ENCODE data around the gene CCDC77. TPM values are rescaled to one million over a fixed set of nuclear protein-coding genes. Genes with fewer than 3 reads are reported as not detected.

Gene CCDC77
- total and polyA plus RNA-seq, 2 experiments from 2014 or later = 5.3 to 15.2 TPM

DNA sequence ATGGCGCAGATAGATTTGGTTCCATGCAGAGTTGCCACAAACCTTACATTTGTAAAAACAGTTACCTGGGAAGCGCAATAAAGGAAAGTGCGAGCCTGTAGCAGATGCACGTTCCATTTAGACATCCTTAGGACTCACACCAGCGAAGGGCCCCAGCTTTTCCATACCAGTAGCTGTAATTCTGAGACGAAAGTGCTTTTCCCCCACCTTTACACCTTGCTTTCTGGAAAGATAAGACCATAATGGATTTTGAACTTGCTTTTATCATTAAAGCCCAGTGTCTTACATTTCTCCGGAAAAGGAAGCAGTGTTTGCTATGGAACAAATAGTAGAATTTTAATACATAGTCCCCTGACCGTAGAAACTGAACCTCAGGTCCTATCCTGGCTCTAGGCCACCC is 616 bp upstream of the CCDC77 start:
- H3K79me2 ChIP-seq = peaks cover 22% of the 10 kb centered on the region
- no peaks in the 10 kb centered on the region for H3K27me3 ChIP-seq
- no peak for DNase-seq (ENCODE audit: low spot score)
- no peaks in the 10 kb centered on the region for H3K36me3 ChIP-seq (replicated peaks; ENCODE audit: insufficient read depth, low read depth)
- peak overlapping the region; percentile 8 for H3K4me3 ChIP-seq
- 63% methylated on average over 8 of the region's 8 CpGs for WGBS (ENCODE audit: low lambda C conversion rate, missing lambda C conversion rate)
- H3K9me3 ChIP-seq (ENCODE audit: low read depth) = no peaks in the 10 kb centered on the region
- H2AFZ ChIP-seq = peak overlapping the region; percentile 55
- H4K20me1 ChIP-seq (ENCODE audit: insufficient read depth, poor library complexity, severe bottlenecking) = no peaks in the 10 kb centered on the region
- H3K4me2 ChIP-seq = peak overlapping the region; percentile 77
- no peak for TF ChIP-seq CTCF (IDR thresholded peaks at IDR 0.05; ENCODE audit: poor library complexity)
- no peak for TF ChIP-seq EZH2 (IDR thresholded peaks at IDR 0.05; ENCODE audit: borderline replicate concordance)
- TF ChIP-seq EZH2phosphoT487 (IDR thresholded peaks at IDR 0.05; ENCODE audit: low read depth, severe bottlenecking, unreplicated experiment) = no peak
- H3K27ac ChIP-seq = no peak overlapping the region
- H3K4me1 ChIP-seq (ENCODE audit: insufficient read depth) = no peaks in the 10 kb centered on the region
- H3K9me2 ChIP-seq (replicated peaks; ENCODE audit: insufficient read depth) = no peaks in the 10 kb centered on the region

- Histone ChIP-seq H2AFZ (peak overlapping the region; percentile 71), H3K4me3 (peak overlapping the region; percentile 83), H3K27me3 (no peaks in the 10 kb centered on the region), H3K36me3 (replicated peaks; ENCODE audit: insufficient read depth, low read depth) (no peaks in the 10 kb centered on the region), H4K20me1 (ENCODE audit: insufficient read depth, poor library complexity, severe bottlenecking) (no peaks in the 10 kb centered on the region), H3K9me3 (ENCODE audit: low read depth) (no peaks in the 10 kb centered on the region), H3K79me2 (peaks cover 22% of the 10 kb centered on the region), H3K4me1 (ENCODE audit: insufficient read depth) (no peaks in the 10 kb centered on the region), H3K27ac (peak overlapping the region; percentile 52), H3K4me2 (peak overlapping the region; percentile 89), H3K9me2 (replicated peaks; ENCODE audit: insufficient read depth) (no peaks in the 10 kb centered on the region)
- peak; percentile 38 for DNase-seq (ENCODE audit: low spot score)
- TF ChIP-seq CTCF (IDR thresholded peaks at IDR 0.05; ENCODE audit: poor library complexity) = peak; percentile 40
- TF ChIP-seq EZH2 (IDR thresholded peaks at IDR 0.05; ENCODE audit: borderline replicate concordance) = no peak
- TF ChIP-seq EZH2phosphoT487 (IDR thresholded peaks at IDR 0.05; ENCODE audit: low read depth, severe bottlenecking, unreplicated experiment) = no peak
- under 1% methylated on average over 8 of the region's 8 CpGs for WGBS (ENCODE audit: low lambda C conversion rate, missing lambda C conversion rate)
These were observed 565 bp downstream of the CCDC77 start for GRCh38 chr12:402029-402389.

DNA sequence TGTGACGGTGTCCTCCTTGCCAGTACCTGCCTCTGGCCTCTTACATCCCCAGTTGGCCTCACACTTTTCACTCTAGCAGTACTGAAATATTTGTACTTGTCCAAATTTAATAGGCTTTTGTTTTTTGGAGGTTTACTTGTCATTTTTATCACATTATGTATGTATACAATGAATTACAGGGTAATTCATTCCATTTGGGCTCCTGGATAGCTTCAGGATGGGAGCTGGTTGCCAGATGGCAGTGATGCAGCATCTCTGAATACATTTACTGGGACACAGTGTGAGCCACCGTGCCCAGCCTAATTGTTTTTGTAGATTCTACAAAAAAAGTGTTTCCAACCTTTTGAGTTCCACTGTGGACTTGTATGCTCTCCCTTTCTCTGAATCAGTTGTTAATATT is 13.4 kb downstream of the CCDC77 start:
- no peaks in the 10 kb centered on the region for H3K4me1 ChIP-seq (ENCODE audit: insufficient read depth)
- H3K36me3 ChIP-seq (replicated peaks; ENCODE audit: insufficient read depth, low read depth) = no peaks in the 10 kb centered on the region
- H3K9me2 ChIP-seq (replicated peaks; ENCODE audit: insufficient read depth) = no peaks in the 10 kb centered on the region
- DNase-seq (ENCODE audit: low spot score) = no peak
- no peak overlapping the region for H3K4me2 ChIP-seq
- no peaks in the 10 kb centered on the region for H3K9me3 ChIP-seq (ENCODE audit: low read depth)
- H3K27me3 ChIP-seq = no peaks in the 10 kb centered on the region
- no peak overlapping the region for H2AFZ ChIP-seq
- no peaks in the 10 kb centered on the region for H3K79me2 ChIP-seq
- no peak overlapping the region for H3K4me3 ChIP-seq
- TF ChIP-seq EZH2 (IDR thresholded peaks at IDR 0.05; ENCODE audit: borderline replicate concordance) (no peak), CTCF (IDR thresholded peaks at IDR 0.05; ENCODE audit: poor library complexity) (no peak), EZH2phosphoT487 (IDR thresholded peaks at IDR 0.05; ENCODE audit: low read depth, severe bottlenecking, unreplicated experiment) (no peak)
- no peaks in the 10 kb centered on the region for H4K20me1 ChIP-seq (ENCODE audit: insufficient read depth, poor library complexity, severe bottlenecking)
- no peak overlapping the region for H3K27ac ChIP-seq
- 61% methylated on average over 2 of the region's 2 CpGs for WGBS (ENCODE audit: low lambda C conversion rate, missing lambda C conversion rate)

DNA sequence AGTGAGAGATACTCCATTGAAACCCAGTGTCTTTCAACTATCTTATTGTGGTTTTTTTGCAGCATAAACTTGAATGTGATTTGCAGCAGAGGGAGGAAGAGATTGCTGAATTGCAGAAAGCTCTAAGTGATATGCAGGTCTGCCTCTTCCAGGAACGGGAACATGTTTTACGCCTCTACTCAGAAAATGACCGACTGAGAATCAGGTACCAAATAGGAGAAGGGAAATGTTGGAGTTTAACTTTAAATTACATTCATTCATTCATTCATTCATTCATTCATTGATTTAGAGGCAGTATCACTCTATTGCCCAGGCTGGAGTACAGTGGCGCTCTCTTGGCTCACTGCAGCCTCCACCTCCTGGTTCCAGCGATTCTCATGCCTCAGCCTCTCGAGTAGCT is 17.0 kb downstream of the CCDC77 start:
- no peaks in the 10 kb centered on the region for H3K9me3 ChIP-seq (ENCODE audit: low read depth)
- no peaks in the 10 kb centered on the region for H3K36me3 ChIP-seq (replicated peaks; ENCODE audit: insufficient read depth, low read depth)
- H3K4me3 ChIP-seq = no peak overlapping the region
- DNase-seq (ENCODE audit: low spot score) = no peak
- no peaks in the 10 kb centered on the region for H3K4me1 ChIP-seq (ENCODE audit: insufficient read depth)
- 97% methylated on average over 6 of the region's 6 CpGs for WGBS (ENCODE audit: low lambda C conversion rate, missing lambda C conversion rate)
- no peaks in the 10 kb centered on the region for H3K79me2 ChIP-seq
- no peak overlapping the region for H2AFZ ChIP-seq
- TF ChIP-seq EZH2phosphoT487 (IDR thresholded peaks at IDR 0.05; ENCODE audit: low read depth, severe bottlenecking, unreplicated experiment) = no peak
- no peak for TF ChIP-seq EZH2 (IDR thresholded peaks at IDR 0.05; ENCODE audit: borderline replicate concordance)
- no peak for TF ChIP-seq CTCF (IDR thresholded peaks at IDR 0.05; ENCODE audit: poor library complexity)
- no peaks in the 10 kb centered on the region for H3K9me2 ChIP-seq (replicated peaks; ENCODE audit: insufficient read depth)
- no peak overlapping the region for H3K4me2 ChIP-seq
- H3K27ac ChIP-seq = no peak overlapping the region
- no peaks in the 10 kb centered on the region for H3K27me3 ChIP-seq
- no peaks in the 10 kb centered on the region for H4K20me1 ChIP-seq (ENCODE audit: insufficient read depth, poor library complexity, severe bottlenecking)
